Heart left ventricle (tissue), 13 donors: ENCODE data around the gene MACROH2A1.

ENCODE experiments used
- POLR2A ChIP-seq, 2 donors: fragments of 450-650 bp; IDR thresholded peaks; one replicate each; pipeline ENCODE4 v1.6.1; 2017; ENCODE audit warnings: antibody characterized with exemption in 2 of 2, mild to moderate bottlenecking in 2 of 2, moderate library complexity in 2 of 2
- TF ChIP-seq, protein P1 (sequence below), 12 donors: fragments of 200-600 bp; sonication (generic) in 4 of 12; IDR thresholded peaks; one replicate each; pipeline versions ENCODE4 v1.5.0 to v1.8.0; 2018 to 2022; ENCODE audit warnings: antibody characterized with exemption in 12 of 12, mild to moderate bottlenecking in 5 of 12
- donor health status: ischemic (EF 13 %, LVEDD 7.1; RV severe dilation, severe dysfunction).
- donor health status: DM: no; HTN: yes; CAD: no.
- donor health status: DM: no; HTN: no; CAD: no.
- donor health status: ischemic (EF 25% LVEDD 6.9; RV normal size, moderate dysfunction).
- donor health status: ischemic (EF 25% LVEDD 5.7; RV mildly dilated, moderate dysfunction).
- donor health status: ischemic (EF 35%, LVEDD 5.7; RV mildly dilated, moderate dysfunction).
- donor health status: nonischemic (EF 11% LVEDD 7.7; RV severe dilation, severe dysfunction).
- donor health status: DM: yes; HTN: yes; CAD: no.
- donor health status: PGD.
- donor health status: ischemic (EF 29% LVEDD 5.4; RV normal size, mild dysfunction).
- donor health status: nonischemic (EF 23%, LVEDD 6.1; RV moderate dilation, normal function).

DNA sequence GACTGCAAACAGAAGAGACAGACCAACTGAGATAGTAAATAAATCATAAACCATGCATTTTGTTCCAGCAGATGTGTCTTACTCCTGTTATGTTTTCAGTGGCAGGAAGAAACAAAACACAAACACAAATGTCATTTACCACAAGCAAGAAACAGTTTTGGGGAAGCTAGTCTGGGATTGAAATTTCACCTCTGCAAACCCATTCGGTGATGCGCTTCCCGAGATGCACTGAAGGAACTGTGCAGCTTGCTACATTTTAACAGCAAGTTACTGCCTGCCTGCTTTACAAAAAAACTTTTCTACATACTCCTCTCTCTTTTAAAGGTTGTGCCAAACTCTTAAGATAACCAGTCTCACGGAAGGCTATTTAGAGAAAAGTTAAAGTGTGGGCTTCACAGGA, 3.2 kb downstream of the MACROH2A1 start:
- TF ChIP-seq POLR2A (IDR thresholded peaks at IDR 0.05), result no peak
- TF ChIP-seq, protein P1, sequence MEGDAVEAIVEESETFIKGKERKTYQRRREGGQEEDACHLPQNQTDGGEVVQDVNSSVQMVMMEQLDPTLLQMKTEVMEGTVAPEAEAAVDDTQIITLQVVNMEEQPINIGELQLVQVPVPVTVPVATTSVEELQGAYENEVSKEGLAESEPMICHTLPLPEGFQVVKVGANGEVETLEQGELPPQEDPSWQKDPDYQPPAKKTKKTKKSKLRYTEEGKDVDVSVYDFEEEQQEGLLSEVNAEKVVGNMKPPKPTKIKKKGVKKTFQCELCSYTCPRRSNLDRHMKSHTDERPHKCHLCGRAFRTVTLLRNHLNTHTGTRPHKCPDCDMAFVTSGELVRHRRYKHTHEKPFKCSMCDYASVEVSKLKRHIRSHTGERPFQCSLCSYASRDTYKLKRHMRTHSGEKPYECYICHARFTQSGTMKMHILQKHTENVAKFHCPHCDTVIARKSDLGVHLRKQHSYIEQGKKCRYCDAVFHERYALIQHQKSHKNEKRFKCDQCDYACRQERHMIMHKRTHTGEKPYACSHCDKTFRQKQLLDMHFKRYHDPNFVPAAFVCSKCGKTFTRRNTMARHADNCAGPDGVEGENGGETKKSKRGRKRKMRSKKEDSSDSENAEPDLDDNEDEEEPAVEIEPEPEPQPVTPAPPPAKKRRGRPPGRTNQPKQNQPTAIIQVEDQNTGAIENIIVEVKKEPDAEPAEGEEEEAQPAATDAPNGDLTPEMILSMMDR (IDR thresholded peaks at IDR 0.05), result no peak
